IMR-90 (cell line): ENCODE results near the gene SARNP. TPM values are rescaled to one million over a fixed set of nuclear protein-coding genes. Genes with fewer than 3 reads are reported as not detected.
A peak's percentile ranks its signal among the peaks of the same experiment; 100 is the strongest.

Source experiments
- ATAC-seq: fragments of 200-7000 bp; cut with Tn5 transposase; 2 replicates; pipeline ENCODE4 v1.9.1; 2020; ENCODE audit warnings: low read depth, mild to moderate bottlenecking, moderate library complexity
- BruUV-seq: library from RNA; stranded (reverse); fragments of 400-500 nt; replicated peaks from 2 replicates; lab custom pipeline; 2021; lab: Mats Ljungman, UMichigan
- CTCF ChIA-PET: fragments of 300-600 bp; formaldehyde crosslinking; extraction: SDS; loops from one replicate; lab custom pipeline; 2021; ENCODE audit warnings: antibody characterized with exemption; lab: Yijun Ruan, JAX
- POLR2A ChIA-PET: fragments of 300-600 bp; sonication (Branson Sonifier 250); formaldehyde crosslinking; loops from one replicate; lab custom pipeline; 2022; ENCODE audit warnings: antibody characterized with exemption; ENCODE audit not compliant: unreplicated experiment; lab: Charles Lee
- DNase-seq: peaks from one replicate; pipeline ENCODE4 v3.0.0; 2013
- H2AFZ ChIP-seq: replicated peaks from 2 replicates; pipeline ENCODE3; 2013; ENCODE audit warnings: low read length, mild to moderate bottlenecking; ENCODE audit not compliant: poor library complexity
- H2AK5ac ChIP-seq: 2 replicates; pipeline ENCODE4 v1.6.1; 2013; ENCODE audit warnings: low read depth, low read length, inconsistent platforms
- H2AK9ac ChIP-seq: replicated peaks from 2 replicates; pipeline ENCODE3; 2013; ENCODE audit warnings: mild to moderate bottlenecking, low read depth, low read length, moderate library complexity; ENCODE audit not compliant: poor library complexity
- H2BK120ac ChIP-seq: 2 replicates; pipeline ENCODE4 v1.6.1; 2013; ENCODE audit warnings: low read depth, low read length, inconsistent platforms
- H2BK15ac ChIP-seq: 3 replicates; pipeline ENCODE4 v1.6.1; 2013; ENCODE audit warnings: low read depth, low read length, inconsistent platforms
- H2BK20ac ChIP-seq: 2 replicates; pipeline ENCODE4 v1.6.1; 2013; ENCODE audit warnings: low read depth, mild to moderate bottlenecking, inconsistent platforms, low read length, moderate library complexity
- H2BK5ac ChIP-seq: 2 replicates; pipeline ENCODE4 v1.6.1; 2013; ENCODE audit warnings: mild to moderate bottlenecking, low read depth, low read length, inconsistent platforms; ENCODE audit not compliant: poor library complexity, severe bottlenecking
- H3K14ac ChIP-seq: replicated peaks from 2 replicates; pipeline ENCODE4 v1.6.1; 2013; ENCODE audit warnings: low read depth, low read length, inconsistent platforms
- H3K18ac ChIP-seq: 2 replicates; pipeline ENCODE4 v1.6.1; 2013; ENCODE audit warnings: low read depth, low read length, control low read depth
- H3K23ac ChIP-seq: 2 replicates; pipeline ENCODE4 v1.6.1; 2013; ENCODE audit warnings: low read depth, low read length, inconsistent platforms
- H3K27ac ChIP-seq: 2 replicates; pipeline ENCODE4 v1.5.1; 2013; ENCODE audit warnings: mild to moderate bottlenecking, control low read depth, low read length; ENCODE audit not compliant: insufficient read depth
- H3K27me3 ChIP-seq: 2 replicates; pipeline ENCODE4 v1.6.1; 2013; ENCODE audit warnings: low read length; ENCODE audit not compliant: control insufficient read depth, insufficient read depth
- H3K36me3 ChIP-seq: 2 replicates; pipeline ENCODE4 v1.6.1; 2013; ENCODE audit warnings: low read length, mixed read lengths; ENCODE audit not compliant: control insufficient read depth, insufficient read depth
- H3K4ac ChIP-seq: 2 replicates; pipeline ENCODE4 v1.6.1; 2013; ENCODE audit warnings: low read depth, low read length, inconsistent platforms
- H3K4me1 ChIP-seq: 2 replicates; pipeline ENCODE4 v1.6.1; 2013; ENCODE audit warnings: low read length, mixed read lengths; ENCODE audit not compliant: control insufficient read depth, insufficient read depth
- H3K4me2 ChIP-seq: 2 replicates; pipeline ENCODE4 v1.6.1; 2013; ENCODE audit warnings: low read depth, mild to moderate bottlenecking, control low read depth, low read length, moderate library complexity
- H3K4me3 ChIP-seq: 2 replicates; pipeline ENCODE4 v1.5.1; 2013; ENCODE audit warnings: low read depth, mild to moderate bottlenecking, control low read depth, low read length, moderate library complexity; ENCODE audit not compliant: insufficient read depth
- H3K56ac ChIP-seq: 2 replicates; pipeline ENCODE4 v1.6.1; 2013; ENCODE audit warnings: low read length, inconsistent platforms; ENCODE audit not compliant: insufficient read depth; ENCODE audit errors: extremely low read depth
- H3K79me1 ChIP-seq, 2 experiments: 2 replicates each; pipeline ENCODE4 v1.6.1; 2013; ENCODE audit warnings: low read length in 2 of 2, inconsistent platforms in 1 of 2, low read depth in 1 of 2
- H3K9ac ChIP-seq: 2 replicates; pipeline ENCODE4 v1.6.1; 2013; ENCODE audit warnings: low read depth, low read length, control low read depth
- H3K9me1 ChIP-seq: 2 replicates; pipeline ENCODE4 v1.6.1; 2013; ENCODE audit warnings: low read length, inconsistent platforms; ENCODE audit not compliant: insufficient read depth
- H3K9me3 ChIP-seq: 2 replicates; pipeline ENCODE4 v1.6.1; 2013; ENCODE audit warnings: low read length; ENCODE audit not compliant: control insufficient read depth, insufficient read depth
- H4K20me1 ChIP-seq: 2 replicates; pipeline ENCODE4 v1.6.1; 2013; ENCODE audit warnings: low read length, inconsistent platforms; ENCODE audit not compliant: insufficient read depth
- H4K5ac ChIP-seq: 2 replicates; pipeline ENCODE4 v1.6.1; 2013; ENCODE audit warnings: mild to moderate bottlenecking, low read depth, low read length, control low read depth
- H4K8ac ChIP-seq, 2 experiments: 2 replicates each; pipeline ENCODE4 v1.6.1; 2013; ENCODE audit warnings: low read depth in 2 of 2, low read length in 2 of 2, control low read depth in 1 of 2, inconsistent platforms in 1 of 2
- H4K91ac ChIP-seq: 2 replicates; pipeline ENCODE4 v1.6.1; 2013; ENCODE audit warnings: low read depth, low read length, inconsistent platforms; ENCODE audit not compliant: insufficient read depth
- MAFK ChIP-seq: IDR thresholded peaks from 2 replicates; pipeline ENCODE4 v1.6.1; 2012; ENCODE audit warnings: low read depth, low read length, improper control_type of control experiment
- MAZ ChIP-seq: IDR thresholded peaks from 2 replicates; pipeline ENCODE4 v1.6.1; 2012; ENCODE audit warnings: low read depth, mild to moderate bottlenecking, low read length, improper control_type of control experiment, moderate library complexity, borderline replicate concordance
- RAD21 ChIP-seq: IDR thresholded peaks from 2 replicates; pipeline ENCODE4 v1.6.1; 2012; ENCODE audit warnings: low read length, improper control_type of control experiment
- RFX5 ChIP-seq: IDR thresholded peaks from 2 replicates; pipeline ENCODE4 v1.8.0; 2012; ENCODE audit warnings: low read depth, mild to moderate bottlenecking, low read length, moderate library complexity
- SMC3 ChIP-seq: fragments of 150-350 bp; IDR thresholded peaks from 2 replicates; pipeline ENCODE4 v1.6.1; 2016; ENCODE audit warnings: low read depth, mild to moderate bottlenecking, antibody characterized with exemption, low read length, moderate library complexity
- WGBS, 2 experiments: methylation state at CpG; one replicate each; pipeline versions ENCODE4 v1.1.5 to v1.1.7; 2013; ENCODE audit warnings: missing lambda C conversion rate in 2 of 2; ENCODE audit not compliant: insufficient read length in 1 of 2; ENCODE audit errors: extremely low coverage in 2 of 2; 5-methylcytosine and 5-hydroxymethylcytosine counted together
- dilution Hi-C: fragments of 300-500 bp; cut with HindIII; formaldehyde crosslinking; loops from one replicate; pipeline ENCODE4 v1.14.3; 2018; ENCODE audit warnings: low sequenced_read_pairs; ENCODE audit not compliant: unreplicated experiment
- in situ Hi-C: fragments of 300-500 bp; cut with MboI; formaldehyde crosslinking; loops from 3 replicates; pipeline ENCODE4 v1.14.3; 2019; ENCODE audit warnings: low sequenced_read_pairs, inconsistent platforms, mixed read lengths
- intact Hi-C: fragments of 100-400 bp; cut with micrococcal nuclease; formaldehyde crosslinking; loops from 2 replicates; pipeline ENCODE4 v1.10.0; 2022
- polyA plus RNA-seq, 3 experiments: library from polyadenylated mRNA; depleted of rRNA; stranded (reverse); fragments of >200 nt; gene quantifications; 2 replicates each; pipeline ENCODE4 v1.2.3, GENCODE V29; 2012; ENCODE audit warnings: low replicate concordance in 1 of 3
- total RNA-seq: library from RNA; depleted of rRNA; stranded (reverse); fragments of >200 nt; gene quantifications from 2 replicates; pipeline ENCODE4 v1.2.3, GENCODE V29; 2012

Gene SARNP
- total and polyA plus RNA-seq, 2 of the 4 experiments (the other 2 are of a cell fraction) = 46.8 to 103 TPM

GRCh38 chr12:55720894-55721444 lies 96.6 kb downstream of the SARNP start (continued):
- TF ChIP-seq RFX5 = no peak

- H4K20me1 ChIP-seq = peaks cover 37% of the 10 kb centered on the region
- WGBS, 2 experiments = no CpG with 5 or more reads among the region's 6 CpGs
- peak within 1 kb of the TSS; percentile 41 for H2BK120ac ChIP-seq
- H2BK20ac ChIP-seq = peak within 1 kb of the TSS; percentile 37; the same call in 1 of the 2 replicates
- H3K79me1 ChIP-seq = peaks cover 27 to 75% of the 10 kb centered on the region in 2 experiments
- H3K23ac ChIP-seq = peak within 1 kb of the TSS; percentile 29; the same call in 1 of the 2 replicates
- peak within 1 kb of the TSS; percentile 6; the same call in 1 of the 2 replicates for H4K5ac ChIP-seq
- no peak within 1 kb of the TSS for H3K14ac ChIP-seq
- H3K56ac ChIP-seq = peak within 1 kb of the TSS; percentile 38
- H2BK5ac ChIP-seq = peak within 1 kb of the TSS; percentile 84
- no peak within 1 kb of the TSS; the same call in 1 of the 2 replicates for H3K9ac ChIP-seq
- H3K4me1 ChIP-seq = peaks cover 36% of the 10 kb centered on the region
- in situ Hi-C loops (no loop called here), dilution Hi-C loops (no loop called here), intact Hi-C loops (loop anchor here (2.0 kb wide), 2 partner anchors 59 to 531 kb away; no protein-coding TSS in a partner anchor)
- H3K18ac ChIP-seq = peak within 1 kb of the TSS; percentile 20; the same call in 1 of the 2 replicates
- H4K91ac ChIP-seq = peak within 1 kb of the TSS; percentile 25; the same call in 1 of the 2 replicates
- H3K4me2 ChIP-seq = peak within 1 kb of the TSS; percentile 14; the same call in 1 of the 2 replicates
- peak within 1 kb of the TSS; percentile 30 for H3K27ac ChIP-seq
- peak within 1 kb of the TSS; percentile 76 for H3K4ac ChIP-seq
- DNase-seq (peak; percentile 89), ATAC-seq (peak; percentile 39)
- peak within 1 kb of the TSS; percentile 12; the same call in 2 of the 3 replicates for H2BK15ac ChIP-seq
- H3K27me3 ChIP-seq = no peaks in the 10 kb centered on the region
- peak within 1 kb of the TSS; percentile 89 for H2AK5ac ChIP-seq
- TF ChIP-seq MAFK (no peak), SMC3 (0 out of 2 replicates have a peak, but pooled peaks have one; percentile 12), RAD21 (0 out of 2 replicates have a peak, but pooled peaks have one; percentile 6), MAZ (peak; percentile 68; the same call in 1 of the 2 replicates)
- H3K4me3 ChIP-seq = no peak within 1 kb of the TSS
- peak within 1 kb of the TSS in 1 of 2 experiments; percentile 62; a peak in 2 of 4 replicates for H4K8ac ChIP-seq
- peak within 1 kb of the TSS; percentile 83 for H2AK9ac ChIP-seq
- BruUV-seq = no TSS peak
- H2AFZ ChIP-seq = peak within 1 kb of the TSS; percentile 77
- H3K9me1 ChIP-seq = peaks cover 32% of the 10 kb centered on the region
- ChIA-PET CTCF (interaction anchor here (0.5 to 1.6 kb wide), 5 partner anchors 17 to 73 kb away, joined by 3 to 5 read pairs (median 4); no protein-coding TSS in a partner anchor), POLR2A (interaction anchor here (2.1 kb wide), 1 partner anchor 10 kb away, joined by 8 read pairs; no protein-coding TSS in a partner anchor)
- peaks cover 24% of the 10 kb centered on the region for H3K36me3 ChIP-seq
- H3K9me3 ChIP-seq = no peaks in the 10 kb centered on the region
These were observed 97.4 kb downstream of the SARNP start, which contains the start of gene RDH5 for GRCh38 chr12:55720071-55720564. Gene RDH5, plus strand, starts transcription at chr12:55720393. Its CDS starts 792 bp downstream, at chr12:55721185.
